Inflammatory macrophage (primary cell): ENCODE results near the gene INSR.
A peak's percentile ranks its signal among the peaks of the same experiment; 100 is the strongest.
"Not testable (repeated sequence)": the region's sequence is repeated elsewhere in the genome, so short reads cannot be mapped to it uniquely, and the experiment has no call there.

Experiments used
- DNase-seq, 2 donors: peaks; one replicate each; pipeline ENCODE4 v3.0.0-alpha.2; 2020 to 2022

Gene INSR

GRCh38 chr19:7219056-7219455 lies 75.2 kb downstream of the INSR start:
- DNase-seq, result no peak

- no peak for DNase-seq
Measured at GRCh38 chr19:7217861-7218260, 76.4 kb downstream of the INSR start.

- no peak for DNase-seq
Measured at GRCh38 chr19:7216373-7216902, 77.8 kb downstream of the INSR start.

GRCh38 chr19:7215176-7215575 lies 79.0 kb downstream of the INSR start:
- peak; percentile 35 to 69 for DNase-seq

GRCh38 chr19:7214324-7215089 lies 79.7 kb downstream of the INSR start:
- no peak for DNase-seq

- DNase-seq, result peak in 1 of 2 donors; percentile 19
Measured at GRCh38 chr19:7213628-7214323, 80.4 kb downstream of the INSR start.

- peak in 1 of 2 donors; percentile 22 for DNase-seq
Measured at GRCh38 chr19:7211191-7211951, 82.8 kb downstream of the INSR start.

GRCh38 chr19:7210359-7210758 lies 83.9 kb downstream of the INSR start:
- DNase-seq, result no peak

- DNase-seq, result not testable (repeated sequence)
Measured at GRCh38 chr19:7209597-7210325, 84.5 kb downstream of the INSR start.

GRCh38 chr19:7209036-7209435 lies 85.2 kb downstream of the INSR start:
- not testable (repeated sequence) for DNase-seq

GRCh38 chr19:7203332-7203731 lies 90.9 kb downstream of the INSR start:
- no peak for DNase-seq

GRCh38 chr19:7202888-7203287 lies 91.3 kb downstream of the INSR start:
- DNase-seq, result no peak

- DNase-seq, result no peak
Measured at GRCh38 chr19:7200736-7201135, 93.5 kb downstream of the INSR start.

GRCh38 chr19:7199613-7200533 lies 94.3 kb downstream of the INSR start:
- no peak for DNase-seq

GRCh38 chr19:7197760-7198696 lies 96.2 kb downstream of the INSR start:
- peak; percentile 93 to 95 for DNase-seq

- peak; percentile 89 to 94 for DNase-seq
Measured at GRCh38 chr19:7197119-7197759, 97.0 kb downstream of the INSR start.

GRCh38 chr19:7196763-7197118 lies 97.5 kb downstream of the INSR start:
- no peak for DNase-seq

- DNase-seq, result no peak
Measured at GRCh38 chr19:7195046-7195445, 99.2 kb downstream of the INSR start.

- no peak for DNase-seq
Measured at GRCh38 chr19:7194566-7194965, 99.6 kb downstream of the INSR start.
